ENCODE results near the gene PRKD2.
A peak's percentile ranks its signal among the peaks of the same experiment; 100 is the strongest.
"Not testable (repeated sequence)": the region's sequence is repeated elsewhere in the genome, so short reads cannot be mapped to it uniquely, and the experiment has no call there.

PRKD2 gene

DNA sequence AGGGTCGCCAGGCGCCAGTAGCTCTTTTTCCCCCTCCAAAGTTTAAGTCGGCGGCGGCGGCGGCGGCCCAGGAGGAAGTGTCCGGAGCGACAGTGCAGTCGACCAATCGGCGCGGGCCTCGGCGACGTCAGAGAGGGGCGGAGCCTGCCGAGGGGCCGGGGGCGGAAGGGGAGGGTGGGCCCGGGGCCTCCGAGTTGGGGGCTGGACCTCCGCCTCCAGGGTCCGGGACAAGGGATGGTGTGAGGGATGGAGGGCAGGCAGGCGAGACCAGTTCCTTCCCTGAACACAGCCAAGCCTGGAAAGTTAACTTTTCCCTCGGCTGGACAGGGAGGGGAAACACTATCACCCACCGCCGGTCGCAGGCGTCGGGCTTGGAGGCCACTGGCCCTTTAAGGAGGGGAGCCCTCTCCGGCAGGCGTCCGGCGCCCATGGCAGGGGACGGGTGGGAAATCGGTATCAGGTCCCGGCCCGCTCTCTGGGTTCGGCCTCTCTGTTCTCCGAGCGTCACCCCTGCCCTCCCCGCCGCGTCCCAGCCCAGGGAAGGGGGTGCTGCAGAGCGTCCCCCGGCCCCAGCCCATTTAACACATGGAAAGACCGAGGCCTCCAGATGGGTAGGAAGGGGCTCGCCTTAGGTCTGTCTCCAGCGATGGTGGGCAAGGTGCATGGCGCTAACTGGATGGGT lies at the start of gene PRKD2:
PRKD2 (minus strand) TSS at position 81 of the 682 bp plus-strand sequence. CDS start 744 bp downstream, outside the sequence.
- DNase-seq, result peak; percentile 96

DNA sequence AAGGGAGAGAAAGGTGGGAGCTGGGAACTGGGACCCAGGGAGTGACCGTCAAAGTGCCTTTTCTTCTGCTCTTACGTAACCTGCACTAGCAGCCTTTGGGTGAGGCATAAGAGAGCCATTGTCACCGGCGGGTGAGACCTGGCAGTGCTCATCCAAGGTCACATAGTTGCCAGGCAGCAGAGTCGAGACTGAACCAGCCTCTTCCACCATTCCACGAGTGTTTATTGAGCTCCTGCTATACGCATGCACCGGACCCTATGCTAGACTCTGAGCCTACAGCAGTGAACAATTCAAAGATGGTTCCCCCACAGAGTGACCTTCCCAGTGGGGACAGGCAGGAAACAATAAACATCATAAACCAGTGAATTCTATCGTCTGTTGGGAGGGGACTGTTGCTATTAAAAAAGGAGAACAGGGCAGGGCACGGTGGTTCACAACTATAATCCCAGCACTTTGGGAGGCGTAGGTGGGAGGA lies 47.9 kb upstream of the PRKD2 start:
- no peak for DNase-seq

GRCh38 chr19:46762245-46762890 lies 45.5 kb upstream of the PRKD2 start:
- DNase-seq, result no peak

DNA sequence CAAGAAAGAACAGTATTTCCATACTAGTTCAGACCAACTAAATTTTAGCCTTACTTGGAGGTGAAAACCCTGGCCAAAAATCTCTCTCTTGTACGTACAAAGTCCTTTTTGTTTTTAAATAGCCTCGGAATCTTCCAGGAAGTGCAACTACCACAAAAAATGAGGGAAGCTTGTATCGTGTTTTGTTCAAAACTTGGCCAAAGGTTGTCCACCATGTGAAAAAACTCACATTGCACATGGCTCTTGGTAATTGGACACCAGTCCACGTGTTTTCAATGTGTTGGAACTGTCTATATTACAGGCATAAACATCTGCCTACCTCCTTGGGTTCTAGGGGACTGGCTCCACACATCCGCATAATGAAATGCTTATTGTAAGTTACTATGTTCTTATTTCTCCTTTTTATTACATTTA lies 44.5 kb upstream of the PRKD2 start:
- DNase-seq, result no peak

- not testable (repeated sequence) for DNase-seq
These were observed 44.0 kb upstream of the PRKD2 start for GRCh38 chr19:46760897-46761296.

- DNase-seq, result no peak
These were observed 43.4 kb upstream of the PRKD2 start for GRCh38 chr19:46760363-46760762.

DNA sequence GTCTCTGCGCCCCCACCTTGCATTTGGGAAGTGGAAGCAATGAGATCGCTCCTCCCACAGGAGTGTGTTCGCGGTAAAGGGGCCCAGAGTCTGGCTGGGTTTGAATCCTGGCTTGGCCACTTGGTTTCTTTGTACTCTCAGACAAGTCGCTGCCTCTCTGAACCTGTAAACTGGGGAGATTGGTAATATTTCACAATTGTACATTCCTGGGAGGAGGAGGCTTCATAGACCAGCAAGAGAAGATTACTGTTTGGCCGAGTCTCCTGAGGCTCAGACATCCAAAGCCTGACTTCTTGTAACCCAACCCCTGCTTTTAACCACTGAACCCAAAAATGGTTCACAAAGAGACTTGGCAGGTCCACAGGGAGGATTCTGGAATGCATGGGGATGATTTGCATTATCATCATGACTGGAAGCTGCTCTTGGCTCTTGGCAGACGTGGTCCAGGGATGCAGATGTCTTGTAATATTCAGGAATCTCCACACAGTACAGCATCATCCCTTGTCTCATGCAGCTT lies 43.0 kb upstream of the PRKD2 start:
- DNase-seq, result no peak

- DNase-seq, result no peak
These were observed 42.3 kb upstream of the PRKD2 start for GRCh38 chr19:46759206-46759605.

GRCh38 chr19:46756544-46756888 lies 39.6 kb upstream of the PRKD2 start:
- DNase-seq, result no peak

- no peak for DNase-seq
These were observed 39.1 kb upstream of the PRKD2 start for GRCh38 chr19:46755853-46756543.

DNA sequence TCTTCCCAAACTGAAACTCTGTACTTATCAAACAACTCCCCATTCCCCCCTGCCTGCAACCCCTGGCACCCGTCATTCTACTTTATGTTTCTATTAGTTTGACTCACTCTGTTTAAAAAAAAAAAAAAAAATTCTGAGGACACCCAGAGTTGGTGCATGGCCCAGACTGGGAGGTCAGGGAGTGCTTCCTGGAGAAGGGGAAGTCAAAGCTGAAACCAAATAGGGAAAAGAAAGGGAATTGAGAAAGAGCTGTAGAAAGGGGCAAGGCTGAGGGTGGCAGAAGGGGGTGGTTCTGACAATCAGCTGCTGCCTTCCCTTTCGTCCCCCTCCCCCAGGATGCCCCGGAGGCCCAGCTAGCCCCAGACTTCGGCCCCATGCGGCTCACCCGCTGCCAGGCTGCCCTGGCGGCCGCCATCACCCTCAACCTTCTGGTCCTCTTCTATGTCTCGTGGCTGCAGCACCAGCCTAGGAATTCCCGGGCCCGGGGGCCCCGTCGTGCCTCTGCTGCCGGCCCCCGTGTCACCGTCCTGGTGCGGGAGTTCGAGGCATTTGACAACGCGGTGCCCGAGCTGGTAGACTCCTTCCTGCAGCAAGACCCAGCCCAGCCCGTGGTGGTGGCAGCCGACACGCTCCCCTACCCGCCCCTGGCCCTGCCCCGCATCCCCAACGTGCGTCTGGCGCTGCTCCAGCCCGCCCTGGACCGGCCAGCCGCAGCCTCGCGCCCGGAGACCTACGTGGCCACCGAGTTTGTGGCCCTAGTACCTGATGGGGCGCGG lies 38.4 kb upstream of the PRKD2 start:
- DNase-seq, result no peak

- DNase-seq, result peak; percentile 70
These were observed 36.7 kb upstream of the PRKD2 start for GRCh38 chr19:46753420-46754155.

GRCh38 chr19:46748325-46749109 lies 31.6 kb upstream of the PRKD2 start:
- DNase-seq, result peak; percentile 79

GRCh38 chr19:46746281-46747057 lies 29.6 kb upstream of the PRKD2 start, which contains the start of gene STRN4:
STRN4 (minus strand) TSS chr19:46746450; CDS start chr19:46746430, 20 bp downstream.
- peak; percentile 83 for DNase-seq

- DNase-seq, result peak; percentile 69
These were observed 28.8 kb upstream of the PRKD2 start, which contains the start of gene FKRP for GRCh38 chr19:46745521-46746280. FKRP (plus strand) TSS chr19:46746057; CDS start chr19:46755451, 9,394 bp downstream.

DNA sequence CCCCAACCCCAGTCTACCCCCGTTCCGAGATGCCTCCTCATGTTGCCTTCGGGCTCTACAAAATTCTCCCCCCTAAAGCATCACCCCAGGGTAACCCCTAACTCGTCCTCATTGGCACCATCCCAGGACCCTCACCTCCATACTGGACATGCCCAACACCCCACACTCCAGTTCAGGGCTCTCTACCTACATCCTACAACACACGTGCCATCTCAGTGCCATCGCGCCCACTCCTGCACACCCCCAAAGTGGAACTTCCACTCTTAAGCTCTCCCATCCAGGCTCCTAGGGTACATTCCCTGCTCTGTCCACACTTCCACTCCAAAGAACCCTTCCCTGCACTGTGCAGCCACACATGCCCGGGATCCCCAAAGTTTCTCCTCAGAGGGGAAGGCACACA lies 28.1 kb upstream of the PRKD2 start:
- DNase-seq, result no peak

- no peak for DNase-seq
These were observed 27.2 kb upstream of the PRKD2 start for GRCh38 chr19:46744005-46744691.

GRCh38 chr19:46742926-46743480 lies 26.1 kb upstream of the PRKD2 start:
- DNase-seq, result no peak
